Right lobe of liver (tissue), 6 donors: ENCODE measurements around the gene STK33. TPM values are rescaled to one million over a fixed set of nuclear protein-coding genes. Genes with fewer than 3 reads are reported as not detected.

Experiments
- ATAC-seq, 4 donors: fragments of 200-7000 bp; cut with Tn5 transposase; one replicate each; pipeline ENCODE4 v1.9.1; 2020; ENCODE audit warnings: mild to moderate bottlenecking in 4 of 4, moderate library complexity in 4 of 4
- DNase-seq, 3 donors: peaks; one replicate each; pipeline ENCODE4 v3.0.0-alpha.2; 2020
- H3K27ac ChIP-seq, 3 donors: fragments of 200-600 bp; one replicate each; pipeline ENCODE4 v1.8.0; 2022
- H3K27me3 ChIP-seq, 2 donors: fragments of 200-600 bp; one replicate each; pipeline ENCODE4 v1.8.0; 2022
- H3K36me3 ChIP-seq, 4 donors: fragments of 200-600 bp; sonication (generic) in 1 of 4; one replicate each; pipeline versions ENCODE4 v1.5.1 to v1.8.0; 2017 to 2022; ENCODE audit warnings: control low read depth in 1 of 4
- H3K4me1 ChIP-seq, 4 donors: fragments of 200-600 bp; sonication (generic) in 1 of 4; one replicate each; pipeline versions ENCODE4 v1.5.1 to v1.8.0; 2017 to 2022; ENCODE audit warnings: control low read depth in 1 of 4
- H3K4me3 ChIP-seq, 3 donors: fragments of 200-600 bp; one replicate each; pipeline ENCODE4 v1.8.0; 2022
- H3K9me3 ChIP-seq, 4 donors: fragments of 200-600 bp; sonication (generic) in 1 of 4; one replicate each; pipeline versions ENCODE4 v1.5.1 to v1.8.0; 2017 to 2022; ENCODE audit warnings: control low read depth in 1 of 4
- CTCF ChIP-seq, 4 donors: fragments of 200-600 bp in 3 of 4; fragments of 450-650 bp in 1 of 4; IDR thresholded peaks; one replicate each; pipeline versions ENCODE4 v1.5.1 to v1.8.0; 2016 to 2022; ENCODE audit warnings: antibody characterized with exemption in 4 of 4, mild to moderate bottlenecking in 2 of 4
- POLR2A ChIP-seq: fragments of 450-650 bp; IDR thresholded peaks from one replicate; pipeline ENCODE4 v1.6.1; 2017; ENCODE audit warnings: antibody characterized with exemption, mild to moderate bottlenecking
- WGBS: methylation state at CpG from one replicate; pipeline ENCODE4 v1.1.6; 2018; ENCODE audit warnings: low coverage, low lambda C conversion rate; ENCODE audit not compliant: insufficient coverage; ENCODE audit errors: missing lambda C conversion rate; 5-methylcytosine and 5-hydroxymethylcytosine counted together
- intact Hi-C, 2 donors: fragments of 100-400 bp; cut with DNase I; formaldehyde crosslinking; loops; one replicate each; pipeline versions ENCODE4 v1.11.2 to v1.14.1; 2022
- total RNA-seq, 6 experiments: library from RNA; depleted of rRNA in 2 of 6; stranded (reverse); fragments of >200 nt in 2 of 6; fragmentation: NEBNext Ultra II Directional in 3 of 6; extraction: Animal tissue kit (Norgen Biotek cat#: 25700) in 3 of 6; gene quantifications; one replicate each; pipeline versions ENCODE4 v1.1.0 to v1.2.4, GENCODE V29; 2016 to 2023
- donor health status: DM: no; HTN: yes; CAD: no.
- donor health status: DM: no; HTN: no; CAD: no.
- donor health status: DM: no; HTN: no; CAD: no.
- donor health status: DM: no; HTN: yes; CAD: no.
- donor health status: DM: no; HTN: yes; CAD: no.

The STK33 gene
- total RNA-seq, 6 experiments from 2014 or later = 0.12 to 1.1 (median 0.42) TPM; not detected in 2

DNA sequence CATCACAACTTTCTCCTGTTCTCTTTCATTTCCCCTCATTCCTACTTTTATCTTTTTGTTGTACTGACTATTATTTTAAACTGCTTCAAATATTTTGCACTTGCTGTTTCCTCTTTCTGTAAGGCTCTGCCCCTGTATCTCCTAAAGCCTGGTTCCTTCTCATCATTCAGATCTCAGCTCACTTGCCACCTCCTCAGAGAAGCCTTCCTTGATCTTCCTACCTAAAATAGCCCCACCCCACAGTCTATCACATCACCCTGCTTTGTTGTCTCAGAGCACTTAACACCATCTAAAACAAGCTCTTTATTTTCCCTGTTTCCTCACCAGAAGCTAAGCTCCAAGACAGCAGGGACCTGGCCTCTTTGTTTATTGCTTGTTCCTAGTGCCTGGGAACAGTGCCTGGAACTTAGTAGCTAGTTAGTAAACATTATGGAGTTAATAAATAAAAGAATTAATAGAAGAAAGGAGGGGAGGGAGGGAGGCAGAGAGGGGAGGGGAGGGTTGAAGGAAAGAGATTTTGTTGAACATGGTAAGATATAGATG is 2.5 kb upstream of the STK33 start:
- intact Hi-C loops = no loop called here
- Histone ChIP-seq H3K4me3 (no peak overlapping the region), H3K4me1 (no peaks in the 10 kb centered on the region), H3K9me3 (no peaks in the 10 kb centered on the region), H3K27me3 (peaks cover 0 to 6% of the 10 kb centered on the region in 2 donors), H3K27ac (no peak overlapping the region), H3K36me3 (no peaks in the 10 kb centered on the region)
- DNase-seq = no peak
- ATAC-seq = no peak
- TF ChIP-seq POLR2A = no peak
- TF ChIP-seq CTCF (IDR thresholded peaks at IDR 0.05) = no peak

- Histone ChIP-seq H3K9me3 (no peaks in the 10 kb centered on the region), H3K4me1 (no peaks in the 10 kb centered on the region), H3K36me3 (no peaks in the 10 kb centered on the region), H3K4me3 (peak overlapping the region in 2 of 3 donors; percentile 12 to 57), H3K27me3 (peaks cover 0 to 6% of the 10 kb centered on the region in 2 donors), H3K27ac (no peak overlapping the region)
- no peak for ATAC-seq
- DNase-seq = no peak
- intact Hi-C loops = no loop called here
- TF ChIP-seq POLR2A (no peak), CTCF (IDR thresholded peaks at IDR 0.05) (no peak)
- WGBS = 16% methylated on average over 7 of the region's 7 CpGs
Observed at GRCh38 chr11:8593455-8593854, 573 bp downstream of the STK33 start.

- Histone ChIP-seq H3K9me3 (no peaks in the 10 kb centered on the region), H3K4me3 (no peak overlapping the region), H3K36me3 (no peaks in the 10 kb centered on the region), H3K4me1 (no peaks in the 10 kb centered on the region), H3K27ac (no peak overlapping the region), H3K27me3 (no peaks in the 10 kb centered on the region)
- ATAC-seq (no peak), DNase-seq (no peak)
- intact Hi-C loops = no loop called here
- TF ChIP-seq POLR2A = no peak
- TF ChIP-seq CTCF (IDR thresholded peaks at IDR 0.05) = no peak
Observed at GRCh38 chr11:8587915-8588314, 6.1 kb downstream of the STK33 start.

- TF ChIP-seq POLR2A (no peak), CTCF (IDR thresholded peaks at IDR 0.05) (no peak)
- intact Hi-C loops = no loop called here
- WGBS = 70% methylated on average over 2 of the region's 2 CpGs
- no peaks in the 10 kb centered on the region for H3K27me3 ChIP-seq
- DNase-seq (no peak), ATAC-seq (no peak)
- no peak overlapping the region for H3K27ac ChIP-seq
- H3K4me3 ChIP-seq = no peak overlapping the region
- H3K36me3 ChIP-seq = no peaks in the 10 kb centered on the region
- H3K4me1 ChIP-seq = no peaks in the 10 kb centered on the region
- H3K9me3 ChIP-seq = no peaks in the 10 kb centered on the region
Observed at GRCh38 chr11:8586805-8587204, 7.2 kb downstream of the STK33 start.

GRCh38 chr11:8586184-8586583 is 7.8 kb downstream of the STK33 start:
- Histone ChIP-seq H3K36me3 (no peaks in the 10 kb centered on the region), H3K4me3 (no peak overlapping the region), H3K27me3 (no peaks in the 10 kb centered on the region), H3K9me3 (no peaks in the 10 kb centered on the region), H3K4me1 (no peaks in the 10 kb centered on the region), H3K27ac (no peak overlapping the region)
- TF ChIP-seq CTCF (IDR thresholded peaks at IDR 0.05) (no peak), POLR2A (no peak)
- DNase-seq = no peak
- WGBS = 17% methylated on average over 1 of the region's 1 CpG
- no peak for ATAC-seq
- intact Hi-C loops = no loop called here
